ENCODE measurements around the gene MRPS34. TPM values are rescaled to one million over a fixed set of nuclear protein-coding genes. Genes with fewer than 3 reads are reported as not detected.

MRPS34 gene
- total RNA-seq, 4 donors from 2014 or later = 102 to 253 (median 121) TPM

GRCh38 chr16:1792836-1793577 lies 20.1 kb upstream of the MRPS34 start:
- in situ Hi-C loops (cut with MboI; ENCODE audit: low pct_ligation_motif_present in 1 of 4, low pct_unique_long_range_greater_than_20kb in 1 of 4, low sequenced_read_pairs in 3 of 4) (no loop called here), intact Hi-C loops (cut with DNase I; ENCODE audit: low total_unique reads) (no loop called here)
- no peak overlapping the region for H3K27ac ChIP-seq
- no peak for TF ChIP-seq CTCF (IDR thresholded peaks at IDR 0.05)
- TF ChIP-seq POLR2AphosphoS5 (IDR thresholded peaks at IDR 0.05) = no peak
- no peak for TF ChIP-seq POLR2A (IDR thresholded peaks at IDR 0.05)
- TF ChIP-seq EP300 (IDR thresholded peaks at IDR 0.05; ENCODE audit: low read depth) = no peak
- WGBS, 2 donors (ENCODE audit: low coverage in 1 of 2) = 88% methylated on average over 28 of the region's 33 CpGs; no CpG with 5 or more reads in 1 of the 2 donors
- no peak for DNase-seq
- H3K36me3 ChIP-seq = no peaks in the 10 kb centered on the region
- H3K9me3 ChIP-seq = no peaks in the 10 kb centered on the region
- no peak overlapping the region for H3K4me3 ChIP-seq
- no peaks in the 10 kb centered on the region for H3K27me3 ChIP-seq
- peaks cover 0 to 9% (median 6%) of the 10 kb centered on the region in 4 donors for H3K4me1 ChIP-seq

GRCh38 chr16:1791943-1792812 lies 19.2 kb upstream of the MRPS34 start:
- DNase-seq = no peak
- intact Hi-C loops (cut with DNase I; ENCODE audit: low total_unique reads) = no loop called here
- Histone ChIP-seq H3K9me3 (no peaks in the 10 kb centered on the region), H3K4me3 (no peak overlapping the region), H3K27ac (no peak overlapping the region), H3K4me1 (peaks cover 0 to 9% (median 6%) of the 10 kb centered on the region in 4 donors), H3K36me3 (no peaks in the 10 kb centered on the region), H3K27me3 (no peaks in the 10 kb centered on the region)
- no peak for TF ChIP-seq CTCF (IDR thresholded peaks at IDR 0.05)
- TF ChIP-seq EP300 (IDR thresholded peaks at IDR 0.05; ENCODE audit: low read depth) = no peak
- no peak for TF ChIP-seq POLR2AphosphoS5 (IDR thresholded peaks at IDR 0.05)
- no peak for TF ChIP-seq POLR2A (IDR thresholded peaks at IDR 0.05)
- in situ Hi-C loops (cut with MboI; ENCODE audit: low pct_ligation_motif_present in 1 of 4, low pct_unique_long_range_greater_than_20kb in 1 of 4, low sequenced_read_pairs in 3 of 4) = no loop called here
- 90% methylated on average over 42 of the region's 59 CpGs; no CpG with 5 or more reads in 1 of the 2 donors for WGBS, 2 donors (ENCODE audit: low coverage in 1 of 2)

- H3K4me3 ChIP-seq = no peak overlapping the region
- WGBS, 2 donors (ENCODE audit: low coverage in 1 of 2) = 91% methylated on average over 49 of the region's 53 CpGs; no CpG with 5 or more reads in 1 of the 2 donors
- in situ Hi-C loops (cut with MboI; ENCODE audit: low pct_ligation_motif_present in 1 of 4, low pct_unique_long_range_greater_than_20kb in 1 of 4, low sequenced_read_pairs in 3 of 4) = no loop called here
- H3K4me1 ChIP-seq = peaks cover 0 to 9% (median 6%) of the 10 kb centered on the region in 4 donors
- no peak overlapping the region for H3K27ac ChIP-seq
- no peaks in the 10 kb centered on the region for H3K36me3 ChIP-seq
- no peak for DNase-seq
- H3K9me3 ChIP-seq = no peaks in the 10 kb centered on the region
- TF ChIP-seq EP300 (IDR thresholded peaks at IDR 0.05; ENCODE audit: low read depth) (no peak), CTCF (IDR thresholded peaks at IDR 0.05) (no peak), POLR2A (IDR thresholded peaks at IDR 0.05) (no peak), POLR2AphosphoS5 (IDR thresholded peaks at IDR 0.05) (no peak)
- no peaks in the 10 kb centered on the region for H3K27me3 ChIP-seq
- intact Hi-C loops (cut with DNase I; ENCODE audit: low total_unique reads) = no loop called here
Observed at GRCh38 chr16:1791256-1791942, 18.5 kb upstream of the MRPS34 start.

All from transverse colon (tissue), 4 donors.